ENCODE results near the gene KRCC1. TPM values are rescaled to one million over a fixed set of nuclear protein-coding genes. Genes with fewer than 3 reads are reported as not detected.
A peak's percentile ranks its signal among the peaks of the same experiment; 100 is the strongest.
"Not testable (repeated sequence)": the region's sequence is repeated elsewhere in the genome, so short reads cannot be mapped to it uniquely, and the experiment has no call there.

KRCC1 gene
- total and polyA plus RNA-seq, 9 of the 15 experiments (the other 6 are each of a cell fraction or from before 2014, with no cell fraction given): 1.9 to 6.0 (median 2.2) TPM

GRCh38 chr2:87981182-87981581, 74.4 kb downstream of the KRCC1 start:
- POLR2A ChIA-PET; H2AFZ ChIP-seq (ENCODE audit: low read depth, low read length); ATAC-seq; H3K79me2 ChIP-seq (ENCODE audit: control insufficient read depth, insufficient read depth, low read length); CTCF ChIA-PET (ENCODE audit: low intra/inter-chr PET ratio); H3K36me3 ChIP-seq (ENCODE audit: control insufficient read depth, insufficient read depth, low read length); intact Hi-C loops (cut with micrococcal nuclease); H3K4me3 ChIP-seq; H3K27me3 ChIP-seq (ENCODE audit: control insufficient read depth in 2 of 2, insufficient read depth in 2 of 2, low read length in 2 of 2); H3K4me2 ChIP-seq (ENCODE audit: insufficient read depth, low read length); H3K9me1 ChIP-seq (ENCODE audit: control insufficient read depth, insufficient read depth, low read length); BruUV-seq (replicated peaks); H3K4me1 ChIP-seq (replicated peaks in 1 of 2; ENCODE audit: control insufficient read depth in 2 of 2, insufficient read depth in 2 of 2, low read length in 2 of 2); DNase-seq (ENCODE audit: extremely low read depth in 1 of 4, low spot score in 3 of 4); H3K9ac ChIP-seq (ENCODE audit: insufficient read depth in 1 of 2, low read depth in 2 of 2, low read length in 2 of 2); FAIRE-seq; H3K27ac ChIP-seq (ENCODE audit: extremely low read depth, low read depth, low read length); H3K9me3 ChIP-seq (replicated peaks; ENCODE audit: control insufficient read depth, insufficient read depth, low read depth, low read length); in situ Hi-C loops (cut with MboI); H4K20me1 ChIP-seq (replicated peaks; ENCODE audit: control insufficient read depth, insufficient read depth, low read length): not testable (repeated sequence)
- whole genome bisulfite sequencing (ENCODE audit: insufficient coverage, low coverage, missing lambda C conversion rate): no CpG with 5 or more reads among the region's 3 CpGs

Small RNAs within 50 kb of the gene (microRNA-seq; reads per million reads assigned to microRNA genes)
- not detected for gene MIR4780 (ENCODE audit: borderline microRNAs expressed)

Small RNAs within 50 kb of the gene (small RNA-seq; reads per million reads assigned to genes)
- gene MIR4780: not detected
- gene RNU2-63P: 11.1 reads per million, percentile 95 among the genes with 10 or more reads in this experiment

Other genes with a start within 250 kb of the KRCC1 start
- gene RGPD2, start 230.0 kb downstream of the KRCC1 start, total RNA-seq (2014; rRNA removed): 4.1 and 4.7 TPM in 2 replicates
- 8.4 and 9.2 TPM in 2 replicates for gene RGPD2, start 230.0 kb downstream of the KRCC1 start, total RNA-seq (2014; rRNA removed; fragmentation: Illumina TruSeq; extraction: Trizol)
- gene RGPD2, start 230.0 kb downstream of the KRCC1 start, total RNA-seq (2015; rRNA removed; fragmentation: Illumina TruSeq; extraction: Trizol): 6.6 and 10.3 TPM in 2 replicates
- 5.7 and 7.0 TPM in 2 replicates for gene RGPD2, start 230.0 kb downstream of the KRCC1 start, total RNA-seq (2021)
- gene RGPD2, start 230.0 kb downstream of the KRCC1 start, polyA plus RNA-seq (2011; rRNA removed): 7.3 and 15.3 TPM in 2 replicates
- gene RGPD2, start 230.0 kb downstream of the KRCC1 start, polyA plus RNA-seq (2014; fragmentation: Illumina TruSeq; extraction: Trizol): 3.7 and 4.9 TPM in 2 replicates
- gene RGPD2, start 230.0 kb downstream of the KRCC1 start, polyA plus RNA-seq (2014; fragmentation: Nextera tagmentation; extraction: Ambion mirVana): 1 to 10 TPM; 1.3 to 2.1 TPM
- 5.4 and 6.0 TPM in 2 replicates for gene RGPD2, start 230.0 kb downstream of the KRCC1 start, polyA plus RNA-seq (2014; rRNA removed)
- 131 TPM in 1 of 2 replicates, not detected in the other for gene RNU2-63P, start 39.2 kb downstream of the KRCC1 start, total RNA-seq (2014; rRNA removed)
- 236 and 253 TPM in 2 replicates for gene RNU2-63P, start 39.2 kb downstream of the KRCC1 start, total RNA-seq (2014; rRNA removed; fragmentation: Illumina TruSeq; extraction: Trizol)
- gene RNU2-63P, start 39.2 kb downstream of the KRCC1 start, total RNA-seq (2015; rRNA removed; fragmentation: Illumina TruSeq; extraction: Trizol): 169 and 170 TPM in 2 replicates
- 33.0 and 34.0 TPM in 2 replicates for gene RNU2-63P, start 39.2 kb downstream of the KRCC1 start, total RNA-seq (2021)
- gene RNU2-63P, start 39.2 kb downstream of the KRCC1 start, polyA plus RNA-seq (2011; rRNA removed): 20.4 and 169 TPM in 2 replicates
- gene RNU2-63P, start 39.2 kb downstream of the KRCC1 start, polyA plus RNA-seq (2014; fragmentation: Illumina TruSeq; extraction: Trizol): not detected in 2 replicates
- gene RNU2-63P, start 39.2 kb downstream of the KRCC1 start, polyA plus RNA-seq (2014; fragmentation: Nextera tagmentation; extraction: Ambion mirVana): 1 to 10 TPM in 1 of 2 experiments, not detected in 1; 5.8 TPM
- gene RNU2-63P, start 39.2 kb downstream of the KRCC1 start, polyA plus RNA-seq (2014; rRNA removed): not detected in 2 replicates
- not detected in 2 replicates for gene SMYD1, start 12.0 kb upstream of the KRCC1 start, total RNA-seq (2014; rRNA removed)
- not detected in 2 replicates for gene SMYD1, start 12.0 kb upstream of the KRCC1 start, total RNA-seq (2014; rRNA removed; fragmentation: Illumina TruSeq; extraction: Trizol)
- gene SMYD1, start 12.0 kb upstream of the KRCC1 start, total RNA-seq (2015; rRNA removed; fragmentation: Illumina TruSeq; extraction: Trizol): not detected in 2 replicates
- not detected in 2 replicates for gene SMYD1, start 12.0 kb upstream of the KRCC1 start, total RNA-seq (2021)
- not detected in 2 replicates for gene SMYD1, start 12.0 kb upstream of the KRCC1 start, polyA plus RNA-seq (2011; rRNA removed)
- gene SMYD1, start 12.0 kb upstream of the KRCC1 start, polyA plus RNA-seq (2014; fragmentation: Illumina TruSeq; extraction: Trizol): not detected in 2 replicates
- gene SMYD1, start 12.0 kb upstream of the KRCC1 start, polyA plus RNA-seq (2014; fragmentation: Nextera tagmentation; extraction: Ambion mirVana): not detected
- gene SMYD1, start 12.0 kb upstream of the KRCC1 start, polyA plus RNA-seq (2014; rRNA removed): not detected in 2 replicates
- not detected in 2 replicates for gene FABP1, start 72.3 kb upstream of the KRCC1 start, total RNA-seq (2014; rRNA removed)
- not detected in 2 replicates for gene FABP1, start 72.3 kb upstream of the KRCC1 start, total RNA-seq (2014; rRNA removed; fragmentation: Illumina TruSeq; extraction: Trizol)
- not detected in 2 replicates for gene FABP1, start 72.3 kb upstream of the KRCC1 start, total RNA-seq (2015; rRNA removed; fragmentation: Illumina TruSeq; extraction: Trizol)
- gene FABP1, start 72.3 kb upstream of the KRCC1 start, total RNA-seq (2021): 0.64 and 0.98 TPM in 2 replicates
- gene FABP1, start 72.3 kb upstream of the KRCC1 start, polyA plus RNA-seq (2011; rRNA removed): not detected in 2 replicates
- not detected in 2 replicates for gene FABP1, start 72.3 kb upstream of the KRCC1 start, polyA plus RNA-seq (2014; fragmentation: Illumina TruSeq; extraction: Trizol)
- gene FABP1, start 72.3 kb upstream of the KRCC1 start, polyA plus RNA-seq (2014; fragmentation: Nextera tagmentation; extraction: Ambion mirVana): not detected
- gene FABP1, start 72.3 kb upstream of the KRCC1 start, polyA plus RNA-seq (2014; rRNA removed): not detected in 2 replicates
- gene THNSL2, start 114.6 kb upstream of the KRCC1 start, total RNA-seq (2014; rRNA removed): not detected in 2 replicates
- gene THNSL2, start 114.6 kb upstream of the KRCC1 start, total RNA-seq (2014; rRNA removed; fragmentation: Illumina TruSeq; extraction: Trizol): not detected in 2 replicates
- not detected in 2 replicates for gene THNSL2, start 114.6 kb upstream of the KRCC1 start, total RNA-seq (2015; rRNA removed; fragmentation: Illumina TruSeq; extraction: Trizol)
- gene THNSL2, start 114.6 kb upstream of the KRCC1 start, total RNA-seq (2021): 0.54 TPM in 1 of 2 replicates, not detected in the other
- gene THNSL2, start 114.6 kb upstream of the KRCC1 start, polyA plus RNA-seq (2011; rRNA removed): not detected in 2 replicates
- gene THNSL2, start 114.6 kb upstream of the KRCC1 start, polyA plus RNA-seq (2014; fragmentation: Illumina TruSeq; extraction: Trizol): not detected in 2 replicates
- not detected for gene THNSL2, start 114.6 kb upstream of the KRCC1 start, polyA plus RNA-seq (2014; fragmentation: Nextera tagmentation; extraction: Ambion mirVana)
- gene THNSL2, start 114.6 kb upstream of the KRCC1 start, polyA plus RNA-seq (2014; rRNA removed): not detected in 2 replicates